ENCODE data around the gene CORO2B. TPM values are rescaled to one million over a fixed set of nuclear protein-coding genes. Genes with fewer than 3 reads are reported as not detected.
"Not testable (repeated sequence)": the region's sequence is repeated elsewhere in the genome, so short reads cannot be mapped to it uniquely, and the experiment has no call there.

The CORO2B gene
- total and polyA plus RNA-seq, 4 donors, result 15.9 to 53.6 (median 33.2) TPM

GRCh38 chr15:68755731-68756130 lies 176.9 kb downstream of the CORO2B start:
- Histone ChIP-seq H3K36me3 (ENCODE audit: control insufficient read depth, insufficient read depth, low read length) (no peaks in the 10 kb centered on the region), H3K9me3 (ENCODE audit: control insufficient read depth, insufficient read depth, low read length) (no peaks in the 10 kb centered on the region), H3K4me1 (ENCODE audit: control insufficient read depth, insufficient read depth, low read length) (no peaks in the 10 kb centered on the region), H3K27me3 (ENCODE audit: control insufficient read depth, insufficient read depth, low read length) (no peaks in the 10 kb centered on the region), H3K4me3 (ENCODE audit: low read depth, low read length) (no peak overlapping the region), H3K27ac (ENCODE audit: low read depth, low read length) (no peak overlapping the region)
- DNase-seq (ENCODE audit: low read depth in 4 of 6, low spot score in 6 of 6), result no peak
- no CpG with 5 or more reads among the region's 2 CpGs for WGBS (ENCODE audit: insufficient coverage)

- not testable (repeated sequence) for H3K27me3 ChIP-seq (ENCODE audit: control insufficient read depth, insufficient read depth, low read length); H3K4me1 ChIP-seq (ENCODE audit: control insufficient read depth, insufficient read depth, low read length); H3K9me3 ChIP-seq (ENCODE audit: control insufficient read depth, insufficient read depth, low read length); H3K4me3 ChIP-seq (ENCODE audit: low read depth, low read length); H3K27ac ChIP-seq (ENCODE audit: low read depth, low read length); H3K36me3 ChIP-seq (ENCODE audit: control insufficient read depth, insufficient read depth, low read length); DNase-seq (ENCODE audit: low read depth in 4 of 6, low spot score in 6 of 6)
- WGBS (ENCODE audit: insufficient coverage), result 88% methylated on average over 1 of the region's 1 CpG
These were observed 181.3 kb downstream of the CORO2B start for GRCh38 chr15:68759982-68760579.

GRCh38 chr15:68763063-68763462 lies 184.3 kb downstream of the CORO2B start:
- Histone ChIP-seq H3K27ac (ENCODE audit: low read depth, low read length) (no peak overlapping the region), H3K27me3 (ENCODE audit: control insufficient read depth, insufficient read depth, low read length) (no peaks in the 10 kb centered on the region), H3K4me1 (ENCODE audit: control insufficient read depth, insufficient read depth, low read length) (no peaks in the 10 kb centered on the region), H3K4me3 (ENCODE audit: low read depth, low read length) (no peak overlapping the region), H3K36me3 (ENCODE audit: control insufficient read depth, insufficient read depth, low read length) (no peaks in the 10 kb centered on the region), H3K9me3 (ENCODE audit: control insufficient read depth, insufficient read depth, low read length) (no peaks in the 10 kb centered on the region)
- WGBS (ENCODE audit: insufficient coverage), result 93% methylated on average over 3 of the region's 4 CpGs
- no peak for DNase-seq (ENCODE audit: low read depth in 4 of 6, low spot score in 6 of 6)

GRCh38 chr15:68764090-68764489 lies 185.3 kb downstream of the CORO2B start:
- Histone ChIP-seq H3K4me3 (ENCODE audit: low read depth, low read length) (no peak overlapping the region), H3K36me3 (ENCODE audit: control insufficient read depth, insufficient read depth, low read length) (no peaks in the 10 kb centered on the region), H3K4me1 (ENCODE audit: control insufficient read depth, insufficient read depth, low read length) (no peaks in the 10 kb centered on the region), H3K27me3 (ENCODE audit: control insufficient read depth, insufficient read depth, low read length) (no peaks in the 10 kb centered on the region), H3K27ac (ENCODE audit: low read depth, low read length) (no peak overlapping the region), H3K9me3 (ENCODE audit: control insufficient read depth, insufficient read depth, low read length) (no peaks in the 10 kb centered on the region)
- WGBS (ENCODE audit: insufficient coverage), result no CpG with 5 or more reads among the region's 1 CpG
- DNase-seq (ENCODE audit: low read depth in 4 of 6, low spot score in 6 of 6), result no peak

- H3K27me3 ChIP-seq (ENCODE audit: control insufficient read depth, insufficient read depth, low read length), result no peaks in the 10 kb centered on the region
- WGBS (ENCODE audit: insufficient coverage), result 66% methylated on average over 4 of the region's 11 CpGs
- no peaks in the 10 kb centered on the region for H3K9me3 ChIP-seq (ENCODE audit: control insufficient read depth, insufficient read depth, low read length)
- no peaks in the 10 kb centered on the region for H3K36me3 ChIP-seq (ENCODE audit: control insufficient read depth, insufficient read depth, low read length)
- H3K4me1 ChIP-seq (ENCODE audit: control insufficient read depth, insufficient read depth, low read length), result no peaks in the 10 kb centered on the region
- no peak overlapping the region for H3K4me3 ChIP-seq (ENCODE audit: low read depth, low read length)
- H3K27ac ChIP-seq (ENCODE audit: low read depth, low read length), result no peak overlapping the region
- DNase-seq (ENCODE audit: low read depth in 4 of 6, low spot score in 6 of 6), result no peak
These were observed 187.0 kb downstream of the CORO2B start for GRCh38 chr15:68765602-68766368.

GRCh38 chr15:68767833-68768232 lies 189.0 kb downstream of the CORO2B start:
- Histone ChIP-seq H3K27ac (ENCODE audit: low read depth, low read length) (no peak overlapping the region), H3K4me1 (ENCODE audit: control insufficient read depth, insufficient read depth, low read length) (no peaks in the 10 kb centered on the region), H3K27me3 (ENCODE audit: control insufficient read depth, insufficient read depth, low read length) (no peaks in the 10 kb centered on the region), H3K9me3 (ENCODE audit: control insufficient read depth, insufficient read depth, low read length) (no peaks in the 10 kb centered on the region), H3K4me3 (ENCODE audit: low read depth, low read length) (no peak overlapping the region), H3K36me3 (ENCODE audit: control insufficient read depth, insufficient read depth, low read length) (no peaks in the 10 kb centered on the region)
- DNase-seq (ENCODE audit: low read depth in 4 of 6, low spot score in 6 of 6), result no peak
- WGBS (ENCODE audit: insufficient coverage), result 50% methylated on average over 2 of the region's 4 CpGs

GRCh38 chr15:68768321-68768720 lies 189.5 kb downstream of the CORO2B start:
- no peak overlapping the region for H3K27ac ChIP-seq (ENCODE audit: low read depth, low read length)
- no peak for DNase-seq (ENCODE audit: low read depth in 4 of 6, low spot score in 6 of 6)
- WGBS (ENCODE audit: insufficient coverage), result no CpG with 5 or more reads among the region's 2 CpGs
- no peaks in the 10 kb centered on the region for H3K9me3 ChIP-seq (ENCODE audit: control insufficient read depth, insufficient read depth, low read length)
- no peaks in the 10 kb centered on the region for H3K27me3 ChIP-seq (ENCODE audit: control insufficient read depth, insufficient read depth, low read length)
- H3K36me3 ChIP-seq (ENCODE audit: control insufficient read depth, insufficient read depth, low read length), result no peaks in the 10 kb centered on the region
- no peaks in the 10 kb centered on the region for H3K4me1 ChIP-seq (ENCODE audit: control insufficient read depth, insufficient read depth, low read length)
- H3K4me3 ChIP-seq (ENCODE audit: low read depth, low read length), result no peak overlapping the region

GRCh38 chr15:68769702-68770101 lies 190.9 kb downstream of the CORO2B start:
- no peaks in the 10 kb centered on the region for H3K36me3 ChIP-seq (ENCODE audit: control insufficient read depth, insufficient read depth, low read length)
- H3K4me3 ChIP-seq (ENCODE audit: low read depth, low read length), result no peak overlapping the region
- H3K4me1 ChIP-seq (ENCODE audit: control insufficient read depth, insufficient read depth, low read length), result no peaks in the 10 kb centered on the region
- 92% methylated on average over 2 of the region's 2 CpGs for WGBS (ENCODE audit: insufficient coverage)
- no peaks in the 10 kb centered on the region for H3K27me3 ChIP-seq (ENCODE audit: control insufficient read depth, insufficient read depth, low read length)
- DNase-seq (ENCODE audit: low read depth in 4 of 6, low spot score in 6 of 6), result no peak
- no peak overlapping the region for H3K27ac ChIP-seq (ENCODE audit: low read depth, low read length)
- H3K9me3 ChIP-seq (ENCODE audit: control insufficient read depth, insufficient read depth, low read length), result no peaks in the 10 kb centered on the region

- Histone ChIP-seq H3K4me1 (ENCODE audit: control insufficient read depth, insufficient read depth, low read length) (no peaks in the 10 kb centered on the region), H3K4me3 (ENCODE audit: low read depth, low read length) (no peak overlapping the region), H3K36me3 (ENCODE audit: control insufficient read depth, insufficient read depth, low read length) (no peaks in the 10 kb centered on the region), H3K27ac (ENCODE audit: low read depth, low read length) (no peak overlapping the region), H3K27me3 (ENCODE audit: control insufficient read depth, insufficient read depth, low read length) (no peaks in the 10 kb centered on the region), H3K9me3 (ENCODE audit: control insufficient read depth, insufficient read depth, low read length) (no peaks in the 10 kb centered on the region)
- DNase-seq (ENCODE audit: low read depth in 4 of 6, low spot score in 6 of 6), result no peak
These were observed 191.4 kb downstream of the CORO2B start for GRCh38 chr15:68770216-68770615.

GRCh38 chr15:68773036-68773435 lies 194.2 kb downstream of the CORO2B start:
- Histone ChIP-seq H3K27ac (ENCODE audit: low read depth, low read length) (no peak overlapping the region), H3K27me3 (ENCODE audit: control insufficient read depth, insufficient read depth, low read length) (no peaks in the 10 kb centered on the region), H3K9me3 (ENCODE audit: control insufficient read depth, insufficient read depth, low read length) (no peaks in the 10 kb centered on the region), H3K4me1 (ENCODE audit: control insufficient read depth, insufficient read depth, low read length) (peaks cover 12% of the 10 kb centered on the region), H3K4me3 (ENCODE audit: low read depth, low read length) (no peak overlapping the region), H3K36me3 (ENCODE audit: control insufficient read depth, insufficient read depth, low read length) (no peaks in the 10 kb centered on the region)
- WGBS (ENCODE audit: insufficient coverage), result 100% methylated on average over 1 of the region's 2 CpGs
- DNase-seq (ENCODE audit: low read depth in 4 of 6, low spot score in 6 of 6), result no peak

Data from spinal cord (tissue), 10 donors.